ENCODE results near the gene PPFIBP2.

Gene PPFIBP2

GRCh38 chr11:7578276-7578955 lies 64.6 kb downstream of the PPFIBP2 start:
- DNase-seq (ENCODE audit: low read depth), result no peak

- DNase-seq (ENCODE audit: low read depth), result no peak
Measured at GRCh38 chr11:7579361-7579791, 65.6 kb downstream of the PPFIBP2 start.

- no peak for DNase-seq (ENCODE audit: low read depth)
Measured at GRCh38 chr11:7581021-7581590, 67.3 kb downstream of the PPFIBP2 start.

GRCh38 chr11:7582338-7582985 lies 68.7 kb downstream of the PPFIBP2 start:
- no peak for DNase-seq (ENCODE audit: low read depth)

GRCh38 chr11:7583248-7583647 lies 69.4 kb downstream of the PPFIBP2 start:
- no peak for DNase-seq (ENCODE audit: low read depth)

GRCh38 chr11:7584910-7585309 lies 71.1 kb downstream of the PPFIBP2 start:
- DNase-seq (ENCODE audit: low read depth), result no peak

GRCh38 chr11:7585816-7586215 lies 72.0 kb downstream of the PPFIBP2 start:
- DNase-seq (ENCODE audit: low read depth), result no peak

- DNase-seq (ENCODE audit: low read depth), result no peak
Measured at GRCh38 chr11:7586376-7586775, 72.6 kb downstream of the PPFIBP2 start.

GRCh38 chr11:7587712-7588111 lies 73.9 kb downstream of the PPFIBP2 start:
- DNase-seq (ENCODE audit: low read depth), result no peak

- no peak for DNase-seq (ENCODE audit: low read depth)
Measured at GRCh38 chr11:7589861-7590260, 76.1 kb downstream of the PPFIBP2 start.

GRCh38 chr11:7590529-7590928 lies 76.7 kb downstream of the PPFIBP2 start:
- no peak for DNase-seq (ENCODE audit: low read depth)

GRCh38 chr11:7591107-7591894 lies 77.5 kb downstream of the PPFIBP2 start:
- DNase-seq (ENCODE audit: low read depth), result no peak

GRCh38 chr11:7591987-7592386 lies 78.2 kb downstream of the PPFIBP2 start:
- no peak for DNase-seq (ENCODE audit: low read depth)

- no peak for DNase-seq (ENCODE audit: low read depth)
Measured at GRCh38 chr11:7592711-7593110, 78.9 kb downstream of the PPFIBP2 start.

- no peak for DNase-seq (ENCODE audit: low read depth)
Measured at GRCh38 chr11:7593481-7593880, 79.7 kb downstream of the PPFIBP2 start.

- DNase-seq (ENCODE audit: low read depth), result no peak
Measured at GRCh38 chr11:7595016-7595866, 81.4 kb downstream of the PPFIBP2 start.

GRCh38 chr11:7595951-7596350 lies 82.2 kb downstream of the PPFIBP2 start:
- no peak for DNase-seq (ENCODE audit: low read depth)

GRCh38 chr11:7596975-7597391 lies 83.2 kb downstream of the PPFIBP2 start:
- no peak for DNase-seq (ENCODE audit: low read depth)

GRCh38 chr11:7597620-7598019 lies 83.8 kb downstream of the PPFIBP2 start:
- DNase-seq (ENCODE audit: low read depth), result no peak

- no peak for DNase-seq (ENCODE audit: low read depth)
Measured at GRCh38 chr11:7599209-7599608, 85.4 kb downstream of the PPFIBP2 start.

GRCh38 chr11:7600205-7600775 lies 86.5 kb downstream of the PPFIBP2 start:
- DNase-seq (ENCODE audit: low read depth), result no peak
